HepG2 (cell line): ENCODE measurements around the gene SERPINI1. TPM values are rescaled to one million over a fixed set of nuclear protein-coding genes. Genes with fewer than 3 reads are reported as not detected.

Source experiments
- ATAC-seq: fragments of 200-7000 bp; cut with Tn5 transposase; 3 replicates; pipeline ENCODE4 v1.9.1; 2020; ENCODE audit warnings: mild to moderate bottlenecking, moderate library complexity
- BruUV-seq: library from RNA; stranded (reverse); fragments of 400-500 nt; replicated peaks from 2 replicates; lab custom pipeline; 2021; lab: Mats Ljungman, UMichigan
- CTCF ChIA-PET: fragments of 300-600 bp; formaldehyde crosslinking; extraction: SDS; loops from one replicate; lab custom pipeline; 2021; ENCODE audit warnings: low total read pairs, inconsistent platforms, low intra/inter-chr PET ratio; lab: Yijun Ruan, JAX
- POLR2A ChIA-PET: fragments of 350-600 bp; sonication (Branson Sonifier 250); formaldehyde crosslinking; loops from one replicate; lab custom pipeline; 2020; ENCODE audit warnings: antibody characterized with exemption, inconsistent platforms; lab: Yijun Ruan, JAX
- DNase-seq: peaks from one replicate; pipeline ENCODE4 v3.0.0-alpha.2; 2015; ENCODE audit warnings: low spot score
- FAIRE-seq: peaks from 3 replicates; lab custom pipeline; 2011; peaks lifted over from hg19 to GRCh38; lab: Jason Lieb, UNC
- H2AFZ ChIP-seq: one replicate; pipeline ENCODE4 v1.6.1; 2011; ENCODE audit warnings: low read length, inconsistent platforms
- H3K27ac ChIP-seq: fragments of 300-600 bp; 3 replicates; pipeline ENCODE4 v1.8.0; 2011; ENCODE audit warnings: mixed run types, mild to moderate bottlenecking, mixed read lengths, low read length, inconsistent platforms; ENCODE audit not compliant: insufficient read depth; ENCODE audit errors: extremely low read length
- H3K27me3 ChIP-seq, 2 experiments: fragments of 200-600 bp in 1 of 2; 2 replicates in 1 of 2; 3 replicates in 1 of 2; pipeline versions ENCODE4 v1.6.0 to v1.8.0; 2011; ENCODE audit warnings: low read length in 2 of 2, mild to moderate bottlenecking in 2 of 2, moderate library complexity in 2 of 2, inconsistent platforms in 1 of 2; ENCODE audit not compliant: insufficient read depth in 2 of 2, control insufficient read depth in 1 of 2
- H3K36me3 ChIP-seq, 2 experiments: fragments of 200-600 bp in 1 of 2; replicated peaks in 1 of 2; 2 replicates in 1 of 2; 3 replicates in 1 of 2; pipeline versions ENCODE4 v1.5.1 to v1.8.0; 2011; ENCODE audit warnings: low read length in 2 of 2, inconsistent platforms in 1 of 2; ENCODE audit not compliant: insufficient read depth in 2 of 2, control insufficient read depth in 1 of 2
- H3K4me1 ChIP-seq: 2 replicates; pipeline ENCODE4 v1.5.1; 2012; ENCODE audit warnings: low read length, inconsistent platforms; ENCODE audit not compliant: insufficient read depth
- H3K4me2 ChIP-seq: 2 replicates; pipeline ENCODE4 v1.6.0; 2011; ENCODE audit warnings: low read depth, low read length, inconsistent platforms
- H3K4me3 ChIP-seq, 3 experiments: fragments of 200-600 bp in 1 of 3; sonication (generic), shearing (Covaris generic) in 1 of 3; replicated peaks in 1 of 3; 2 replicates each; pipeline ENCODE4 v1.5.1; 2011 to 2016; ENCODE audit warnings: low read length in 3 of 3, inconsistent platforms in 2 of 3, low read depth in 2 of 3, mild to moderate bottlenecking in 2 of 3, control low read depth in 1 of 3, mixed read lengths in 1 of 3; ENCODE audit not compliant: insufficient read depth in 1 of 3
- H3K79me2 ChIP-seq: one replicate; pipeline ENCODE4 v1.6.1; 2011; ENCODE audit warnings: low read length, inconsistent platforms; ENCODE audit not compliant: insufficient read depth
- H3K9ac ChIP-seq: 2 replicates; pipeline ENCODE4 v1.6.0; 2011; ENCODE audit warnings: mild to moderate bottlenecking, low read depth, low read length, inconsistent platforms; ENCODE audit not compliant: insufficient read depth
- H3K9me3 ChIP-seq: 2 replicates; pipeline ENCODE4 v1.5.1; 2012; ENCODE audit warnings: mild to moderate bottlenecking, low read length
- H4K20me1 ChIP-seq: 2 replicates; pipeline ENCODE4 v1.6.0; 2011; ENCODE audit warnings: inconsistent platforms, mild to moderate bottlenecking, low read length, moderate library complexity; ENCODE audit not compliant: insufficient read depth
- SP1 ChIP-seq, 2 experiments: fragments of 450-650 bp in 1 of 2; sonication (generic) in 1 of 2; formaldehyde crosslinking in 1 of 2; IDR thresholded peaks; 2 replicates each; pipeline versions ENCODE4 v1.4.0 to v1.6.1; 2016 to 2020; ENCODE audit warnings: missing genetic modification reagents in 1 of 2
- ZSCAN29 ChIP-seq: sonication (generic); formaldehyde crosslinking; conservative IDR thresholded peaks from 2 replicates; pipeline ENCODE4 v1.4.0; 2020; ENCODE audit warnings: mild to moderate bottlenecking, missing genetic modification reagents
- WGBS: methylation state at CpG from one replicate; pipeline ENCODE4 v1.1.6; 2017; ENCODE audit warnings: low lambda C conversion rate; 5-methylcytosine and 5-hydroxymethylcytosine counted together
- in situ Hi-C: cut with HindIII; loops from 2 replicates; pipeline ENCODE4 v1.10.0; 2017; ENCODE audit warnings: low pct_unique_long_range_greater_than_20kb; ENCODE audit not compliant: extremely low pct_ligation_motif_present
- intact Hi-C: fragments of 100-400 bp; cut with micrococcal nuclease; formaldehyde crosslinking; loops from one replicate; pipeline ENCODE4 v1.10.0; 2022; ENCODE audit not compliant: unreplicated experiment
- polyA plus RNA-seq, 8 experiments: library from polyadenylated mRNA; depleted of rRNA in 3 of 8; stranded (reverse) in 7 of 8; unstranded in 1 of 8; fragments of >200 nt; fragmentation: Illumina TruSeq in 4 of 8; extraction: Trizol in 4 of 8; gene quantifications; 2 replicates each; pipeline versions ENCODE4 v1.2.1 to v1.2.3, GENCODE V29; 2011 to 2016; ENCODE audit warnings: low read depth in 4 of 8, missing spikeins in 1 of 8, mixed read lengths in 1 of 8; ENCODE audit not compliant: insufficient read depth in 1 of 8
- total RNA-seq, 5 experiments: library from RNA; depleted of rRNA; stranded (reverse); fragments of >200 nt; fragmentation: Illumina TruSeq; extraction: Trizol; gene quantifications; 2 replicates each; pipeline ENCODE4 v1.2.3, GENCODE V29; 2016; ENCODE audit warnings: low read depth in 1 of 5
- TF ChIP-seq, protein P1 (sequence below): sonication (generic); formaldehyde crosslinking; IDR thresholded peaks from 2 replicates; pipeline ENCODE4 v1.4.0; 2020; ENCODE audit warnings: missing genetic modification reagents
- TF ChIP-seq, protein P2 (sequence below): sonication (generic); formaldehyde crosslinking; conservative IDR thresholded peaks from 2 replicates; pipeline ENCODE4 v1.8.0; 2022; ENCODE audit warnings: low read depth, missing genetic modification reagents
- TF ChIP-seq, protein P3 (sequence below): sonication (generic); formaldehyde crosslinking; IDR thresholded peaks from 2 replicates; pipeline ENCODE4 v1.4.0; 2020; ENCODE audit warnings: missing genetic modification reagents
- TF ChIP-seq, protein P4 (sequence below): sonication (generic); formaldehyde crosslinking; IDR thresholded peaks from 2 replicates; pipeline ENCODE4 v1.4.0; 2020; ENCODE audit warnings: missing genetic modification reagents

SERPINI1 gene
- total and polyA plus RNA-seq, 2 of the 13 experiments (the other 11 are each of a cell fraction or from before 2014, with no cell fraction given), result 14.7 to 58.0 TPM

DNA sequence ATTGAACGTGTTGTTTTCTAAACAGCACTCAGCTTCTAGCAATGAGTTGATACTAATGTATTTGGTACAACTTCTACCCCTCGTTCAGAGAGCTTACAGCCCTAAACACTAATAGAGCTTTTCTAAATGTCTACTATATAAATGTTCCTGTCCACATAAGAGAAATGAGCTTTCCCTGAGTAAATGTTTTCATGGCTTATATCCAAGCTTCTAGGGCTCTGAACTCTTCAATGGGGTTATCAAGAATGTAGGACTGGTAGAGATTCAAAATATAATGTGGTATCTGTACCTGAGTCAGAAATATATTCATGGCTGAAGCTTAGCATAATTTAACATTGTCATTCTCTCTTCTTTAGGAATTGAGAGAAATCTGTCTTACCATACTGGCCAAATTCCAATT lies 73.4 kb downstream of the SERPINI1 start:
- no peaks in the 10 kb centered on the region for H3K27me3 ChIP-seq
- H3K9ac ChIP-seq, result no peak overlapping the region
- no peak overlapping the region for H2AFZ ChIP-seq
- ATAC-seq (no peak), DNase-seq (no peak), FAIRE-seq (no peak)
- H3K4me1 ChIP-seq, result peaks cover 22% of the 10 kb centered on the region
- WGBS, result 90% methylated on average over 2 of the region's 2 CpGs
- POLR2A ChIA-PET, result no interaction called here
- BruUV-seq, result no TSS peak
- intact Hi-C loops (no loop called here), in situ Hi-C loops (no loop called here)
- no peaks in the 10 kb centered on the region for H3K36me3 ChIP-seq
- TF ChIP-seq ZSCAN29, result no peak
- TF ChIP-seq, protein P1, sequence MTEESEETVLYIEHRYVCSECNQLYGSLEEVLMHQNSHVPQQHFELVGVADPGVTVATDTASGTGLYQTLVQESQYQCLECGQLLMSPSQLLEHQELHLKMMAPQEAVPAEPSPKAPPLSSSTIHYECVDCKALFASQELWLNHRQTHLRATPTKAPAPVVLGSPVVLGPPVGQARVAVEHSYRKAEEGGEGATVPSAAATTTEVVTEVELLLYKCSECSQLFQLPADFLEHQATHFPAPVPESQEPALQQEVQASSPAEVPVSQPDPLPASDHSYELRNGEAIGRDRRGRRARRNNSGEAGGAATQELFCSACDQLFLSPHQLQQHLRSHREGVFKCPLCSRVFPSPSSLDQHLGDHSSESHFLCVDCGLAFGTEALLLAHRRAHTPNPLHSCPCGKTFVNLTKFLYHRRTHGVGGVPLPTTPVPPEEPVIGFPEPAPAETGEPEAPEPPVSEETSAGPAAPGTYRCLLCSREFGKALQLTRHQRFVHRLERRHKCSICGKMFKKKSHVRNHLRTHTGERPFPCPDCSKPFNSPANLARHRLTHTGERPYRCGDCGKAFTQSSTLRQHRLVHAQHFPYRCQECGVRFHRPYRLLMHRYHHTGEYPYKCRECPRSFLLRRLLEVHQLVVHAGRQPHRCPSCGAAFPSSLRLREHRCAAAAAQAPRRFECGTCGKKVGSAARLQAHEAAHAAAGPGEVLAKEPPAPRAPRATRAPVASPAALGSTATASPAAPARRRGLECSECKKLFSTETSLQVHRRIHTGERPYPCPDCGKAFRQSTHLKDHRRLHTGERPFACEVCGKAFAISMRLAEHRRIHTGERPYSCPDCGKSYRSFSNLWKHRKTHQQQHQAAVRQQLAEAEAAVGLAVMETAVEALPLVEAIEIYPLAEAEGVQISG (CRISPR knock-in tag), result no peak
- no peak overlapping the region for H3K4me2 ChIP-seq
- H3K4me3 ChIP-seq, result no peak overlapping the region
- H3K9me3 ChIP-seq, result no peaks in the 10 kb centered on the region
- H4K20me1 ChIP-seq, result no peaks in the 10 kb centered on the region; the same call in 1 of the 2 replicates
- H3K79me2 ChIP-seq, result no peaks in the 10 kb centered on the region
- H3K27ac ChIP-seq, result no peak overlapping the region
- CTCF ChIA-PET, result no interaction called here

DNA sequence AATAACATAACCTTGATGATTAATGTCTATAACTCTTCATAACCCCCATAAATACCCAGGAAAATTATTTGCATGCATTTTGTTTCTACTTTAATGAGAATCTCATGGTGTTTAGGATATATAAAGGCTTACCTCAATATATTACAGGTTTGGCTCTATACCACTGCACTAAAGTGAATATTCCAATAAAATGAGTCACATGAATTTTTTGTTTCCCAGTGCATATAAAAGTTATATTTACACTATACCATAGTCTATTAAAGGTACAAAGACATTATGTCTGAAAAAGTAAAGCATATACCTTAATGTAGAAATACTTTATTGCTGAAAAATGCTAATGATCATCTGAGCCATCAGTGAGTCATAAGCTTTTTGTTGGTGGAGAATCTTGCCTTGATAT lies 74.7 kb downstream of the SERPINI1 start:
- H3K27ac ChIP-seq, result no peak overlapping the region
- intact Hi-C loops, result no loop called here
- no TSS peak for BruUV-seq
- ChIA-PET CTCF (no interaction called here), POLR2A (no interaction called here)
- H3K9ac ChIP-seq, result no peak overlapping the region
- in situ Hi-C loops, result no loop called here
- ATAC-seq (no peak), DNase-seq (no peak), FAIRE-seq (no peak)
- no peak overlapping the region for H3K4me3 ChIP-seq
- no peaks in the 10 kb centered on the region for H3K9me3 ChIP-seq
- no peaks in the 10 kb centered on the region for H3K27me3 ChIP-seq
- H2AFZ ChIP-seq, result no peak overlapping the region
- peaks cover 35% of the 10 kb centered on the region for H3K4me1 ChIP-seq
- H3K36me3 ChIP-seq, result no peaks in the 10 kb centered on the region
- H3K4me2 ChIP-seq, result no peak overlapping the region
- no peaks in the 10 kb centered on the region; the same call in 1 of the 2 replicates for H4K20me1 ChIP-seq
- no peaks in the 10 kb centered on the region for H3K79me2 ChIP-seq
- TF ChIP-seq, protein P2, sequence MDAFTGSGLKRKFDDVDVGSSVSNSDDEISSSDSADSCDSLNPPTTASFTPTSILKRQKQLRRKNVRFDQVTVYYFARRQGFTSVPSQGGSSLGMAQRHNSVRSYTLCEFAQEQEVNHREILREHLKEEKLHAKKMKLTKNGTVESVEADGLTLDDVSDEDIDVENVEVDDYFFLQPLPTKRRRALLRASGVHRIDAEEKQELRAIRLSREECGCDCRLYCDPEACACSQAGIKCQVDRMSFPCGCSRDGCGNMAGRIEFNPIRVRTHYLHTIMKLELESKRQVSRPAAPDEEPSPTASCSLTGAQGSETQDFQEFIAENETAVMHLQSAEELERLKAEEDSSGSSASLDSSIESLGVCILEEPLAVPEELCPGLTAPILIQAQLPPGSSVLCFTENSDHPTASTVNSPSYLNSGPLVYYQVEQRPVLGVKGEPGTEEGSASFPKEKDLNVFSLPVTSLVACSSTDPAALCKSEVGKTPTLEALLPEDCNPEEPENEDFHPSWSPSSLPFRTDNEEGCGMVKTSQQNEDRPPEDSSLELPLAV (CRISPR knock-in tag), result no peak
- TF ChIP-seq SP1 (IDR thresholded peaks at IDR 0.05), result no peak
- TF ChIP-seq SP1 (CRISPR knock-in tag; IDR thresholded peaks at IDR 0.05), result no peak
- TF ChIP-seq, protein P3, sequence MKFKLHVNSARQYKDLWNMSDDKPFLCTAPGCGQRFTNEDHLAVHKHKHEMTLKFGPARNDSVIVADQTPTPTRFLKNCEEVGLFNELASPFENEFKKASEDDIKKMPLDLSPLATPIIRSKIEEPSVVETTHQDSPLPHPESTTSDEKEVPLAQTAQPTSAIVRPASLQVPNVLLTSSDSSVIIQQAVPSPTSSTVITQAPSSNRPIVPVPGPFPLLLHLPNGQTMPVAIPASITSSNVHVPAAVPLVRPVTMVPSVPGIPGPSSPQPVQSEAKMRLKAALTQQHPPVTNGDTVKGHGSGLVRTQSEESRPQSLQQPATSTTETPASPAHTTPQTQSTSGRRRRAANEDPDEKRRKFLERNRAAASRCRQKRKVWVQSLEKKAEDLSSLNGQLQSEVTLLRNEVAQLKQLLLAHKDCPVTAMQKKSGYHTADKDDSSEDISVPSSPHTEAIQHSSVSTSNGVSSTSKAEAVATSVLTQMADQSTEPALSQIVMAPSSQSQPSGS (CRISPR knock-in tag), result no peak
- TF ChIP-seq, protein P4, sequence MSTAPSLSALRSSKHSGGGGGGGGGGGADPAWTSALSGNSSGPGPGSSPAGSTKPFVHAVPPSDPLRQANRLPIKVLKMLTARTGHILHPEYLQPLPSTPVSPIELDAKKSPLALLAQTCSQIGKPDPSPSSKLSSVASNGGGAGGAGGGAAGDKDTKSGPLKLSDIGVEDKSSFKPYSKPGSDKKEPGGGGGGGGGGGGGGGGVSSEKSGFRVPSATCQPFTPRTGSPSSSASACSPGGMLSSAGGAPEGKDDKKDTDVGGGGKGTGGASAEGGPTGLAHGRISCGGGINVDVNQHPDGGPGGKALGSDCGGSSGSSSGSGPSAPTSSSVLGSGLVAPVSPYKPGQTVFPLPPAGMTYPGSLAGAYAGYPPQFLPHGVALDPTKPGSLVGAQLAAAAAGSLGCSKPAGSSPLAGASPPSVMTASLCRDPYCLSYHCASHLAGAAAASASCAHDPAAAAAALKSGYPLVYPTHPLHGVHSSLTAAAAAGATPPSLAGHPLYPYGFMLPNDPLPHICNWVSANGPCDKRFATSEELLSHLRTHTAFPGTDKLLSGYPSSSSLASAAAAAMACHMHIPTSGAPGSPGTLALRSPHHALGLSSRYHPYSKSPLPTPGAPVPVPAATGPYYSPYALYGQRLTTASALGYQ (CRISPR knock-in tag), result no peak
